Measurements from ENCODE around the gene LIF. TPM values are rescaled to one million over a fixed set of nuclear protein-coding genes. Genes with fewer than 3 reads are reported as not detected.
"Not testable (repeated sequence)": the region's sequence is repeated elsewhere in the genome, so short reads cannot be mapped to it uniquely, and the experiment has no call there.

LIF gene
- total RNA-seq, 2 donors from 2014 or later: 0.31 to 0.77 TPM

- Mint-ChIP-seq H3K4me3 (no peak overlapping the region), H3K27me3 (ENCODE audit: insufficient read depth) (peaks cover 5% of the 10 kb centered on the region), H3K36me3 (ENCODE audit: low read depth) (no peaks in the 10 kb centered on the region), H3K27ac (no peak overlapping the region), H3K9me3 (peaks cover 2% of the 10 kb centered on the region), H3K4me1 (peaks cover 11% of the 10 kb centered on the region)
- H3K27me3 ChIP-seq (ENCODE audit: control insufficient read depth, insufficient read depth, low read length, poor library complexity, severe bottlenecking): no peaks in the 10 kb centered on the region
- H3K4me3 ChIP-seq (ENCODE audit: low read length): no peak overlapping the region
- no peak for TF ChIP-seq CTCF (conservative IDR thresholded peaks at IDR 0.05)
- no peaks in the 10 kb centered on the region for H3K4me1 ChIP-seq (ENCODE audit: control insufficient read depth, insufficient read depth, low read length)
- H3K27ac ChIP-seq (ENCODE audit: low read depth, low read length): no peak overlapping the region
- no peak overlapping the region for H3K9ac ChIP-seq (ENCODE audit: extremely low read depth, low read length, poor library complexity, severe bottlenecking)
- WGBS, 2 experiments (ENCODE audit: insufficient coverage in 1 of 2, insufficient read length in 1 of 2): 94% methylated on average over 3 of the region's 3 CpGs; no CpG with 5 or more reads in 1 of the 2 experiments
- H3K36me3 ChIP-seq (ENCODE audit: control insufficient read depth, insufficient read depth, low read length): no peaks in the 10 kb centered on the region
- H3K9me3 ChIP-seq (ENCODE audit: control insufficient read depth, low read length): no peaks in the 10 kb centered on the region
- DNase-seq: no peak
Measured at GRCh38 chr22:30201945-30202344, 44.6 kb downstream of the LIF start.

- H3K27ac ChIP-seq (ENCODE audit: low read depth, low read length); H3K36me3 Mint-ChIP-seq (ENCODE audit: low read depth); DNase-seq; H3K27me3 ChIP-seq (ENCODE audit: control insufficient read depth, insufficient read depth, low read length, poor library complexity, severe bottlenecking); H3K27me3 Mint-ChIP-seq (ENCODE audit: insufficient read depth); H3K4me1 ChIP-seq (ENCODE audit: control insufficient read depth, insufficient read depth, low read length); H3K9ac ChIP-seq (ENCODE audit: extremely low read depth, low read length, poor library complexity, severe bottlenecking); H3K27ac Mint-ChIP-seq; H3K4me3 ChIP-seq (ENCODE audit: low read length); H3K9me3 ChIP-seq (ENCODE audit: control insufficient read depth, low read length); H3K4me3 Mint-ChIP-seq; H3K9me3 Mint-ChIP-seq; H3K36me3 ChIP-seq (ENCODE audit: control insufficient read depth, insufficient read depth, low read length): not testable (repeated sequence)
- peaks cover 21% of the 10 kb centered on the region for H3K4me1 Mint-ChIP-seq
- whole genome bisulfite sequencing, 2 experiments (ENCODE audit: insufficient coverage in 1 of 2, insufficient read length in 1 of 2): 95 to 100% methylated on average over 8 to 10 of the region's 10 CpGs
Measured at GRCh38 chr22:30200905-30201304, 45.7 kb downstream of the LIF start.

- no peak overlapping the region for H3K27ac Mint-ChIP-seq
- H3K9me3 Mint-ChIP-seq: peaks cover 2% of the 10 kb centered on the region
- H3K27ac ChIP-seq (ENCODE audit: low read depth, low read length): no peak overlapping the region
- no peak overlapping the region for H3K4me3 Mint-ChIP-seq
- TF ChIP-seq CTCF (conservative IDR thresholded peaks at IDR 0.05): no peak
- H3K36me3 Mint-ChIP-seq (ENCODE audit: low read depth): no peaks in the 10 kb centered on the region
- H3K4me1 ChIP-seq (ENCODE audit: control insufficient read depth, insufficient read depth, low read length): peaks cover 4% of the 10 kb centered on the region
- no peaks in the 10 kb centered on the region for H3K9me3 ChIP-seq (ENCODE audit: control insufficient read depth, low read length)
- 93 to 94% methylated on average over 2 to 4 of the region's 4 CpGs for WGBS, 2 experiments (ENCODE audit: insufficient coverage in 1 of 2, insufficient read length in 1 of 2)
- H3K4me1 Mint-ChIP-seq: peaks cover 25% of the 10 kb centered on the region
- no peak overlapping the region for H3K9ac ChIP-seq (ENCODE audit: extremely low read depth, low read length, poor library complexity, severe bottlenecking)
- no peak overlapping the region for H3K4me3 ChIP-seq (ENCODE audit: low read length)
- peak; percentile 30 for DNase-seq
- no peaks in the 10 kb centered on the region for H3K36me3 ChIP-seq (ENCODE audit: control insufficient read depth, insufficient read depth, low read length)
- no peaks in the 10 kb centered on the region for H3K27me3 ChIP-seq (ENCODE audit: control insufficient read depth, insufficient read depth, low read length, poor library complexity, severe bottlenecking)
- H3K27me3 Mint-ChIP-seq (ENCODE audit: insufficient read depth): no peaks in the 10 kb centered on the region
Measured at GRCh38 chr22:30198921-30199320, 47.6 kb downstream of the LIF start.

All from endodermal cell (in vitro differentiated cells).